GM13977 (cell line): ENCODE measurements around the gene PCNP.
"Not testable (repeated sequence)": the region's sequence is repeated elsewhere in the genome, so short reads cannot be mapped to it uniquely, and the experiment has no call there.

ENCODE experiments used
- DNase-seq: peaks from one replicate; pipeline ENCODE4 v3.0.0; 2012; ENCODE audit warnings: low spot score
- in situ Hi-C: fragments of 300-500 bp; cut with MboI; formaldehyde crosslinking; loops from one replicate; pipeline ENCODE4 v1.12.0; 2022; ENCODE audit warnings: low sequenced_read_pairs, low pct_unique_long_range_greater_than_20kb, mixed read lengths, inconsistent platforms; ENCODE audit not compliant: unreplicated experiment
- TF ChIP-seq, protein P1 (sequence below): IDR thresholded peaks from 2 replicates; pipeline ENCODE4 v1.5.1; 2012; ENCODE audit warnings: mild to moderate bottlenecking, control low read depth; ENCODE audit not compliant: insufficient read depth; ENCODE audit errors: extremely low read depth, missing control alignments

The PCNP gene

DNA sequence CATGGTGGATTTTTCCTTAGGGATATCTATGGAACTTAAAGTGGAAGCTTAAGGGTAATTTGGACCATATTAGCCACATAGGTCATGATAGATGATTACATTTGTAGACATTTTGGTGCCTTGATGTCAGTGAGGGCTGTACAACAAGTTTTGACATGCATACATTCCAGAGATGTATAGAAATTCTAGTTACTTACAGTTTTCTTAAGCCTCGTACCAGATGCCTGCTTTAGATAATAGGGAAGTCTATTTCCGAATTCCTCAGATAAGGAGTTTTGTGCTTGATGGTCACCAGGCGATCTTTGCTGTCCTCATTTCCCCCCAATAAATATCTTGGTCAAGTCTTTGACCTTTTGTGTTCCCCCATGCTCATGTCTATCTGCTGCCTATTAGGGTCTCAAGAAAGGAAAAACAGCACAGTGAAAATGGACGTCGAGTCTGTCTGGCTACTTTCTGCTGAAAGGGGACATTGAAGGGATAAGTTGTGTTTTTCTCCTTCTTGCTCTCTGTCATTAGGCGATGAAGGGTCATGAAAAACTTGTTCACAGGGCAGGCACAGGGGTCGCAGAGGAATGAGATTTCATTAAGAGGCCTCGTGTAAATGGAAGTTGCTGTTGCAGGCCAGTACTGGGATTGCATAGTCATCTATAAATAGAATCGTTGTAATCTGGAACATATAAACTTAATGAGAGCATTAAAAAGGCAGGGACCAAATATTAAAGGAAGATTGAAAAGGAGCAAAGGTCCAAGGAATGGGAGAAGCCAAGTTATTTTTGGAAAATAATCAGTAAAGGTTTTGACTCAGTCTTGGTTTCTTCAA, 41.0 kb upstream of the PCNP start:
- TF ChIP-seq, protein P1, sequence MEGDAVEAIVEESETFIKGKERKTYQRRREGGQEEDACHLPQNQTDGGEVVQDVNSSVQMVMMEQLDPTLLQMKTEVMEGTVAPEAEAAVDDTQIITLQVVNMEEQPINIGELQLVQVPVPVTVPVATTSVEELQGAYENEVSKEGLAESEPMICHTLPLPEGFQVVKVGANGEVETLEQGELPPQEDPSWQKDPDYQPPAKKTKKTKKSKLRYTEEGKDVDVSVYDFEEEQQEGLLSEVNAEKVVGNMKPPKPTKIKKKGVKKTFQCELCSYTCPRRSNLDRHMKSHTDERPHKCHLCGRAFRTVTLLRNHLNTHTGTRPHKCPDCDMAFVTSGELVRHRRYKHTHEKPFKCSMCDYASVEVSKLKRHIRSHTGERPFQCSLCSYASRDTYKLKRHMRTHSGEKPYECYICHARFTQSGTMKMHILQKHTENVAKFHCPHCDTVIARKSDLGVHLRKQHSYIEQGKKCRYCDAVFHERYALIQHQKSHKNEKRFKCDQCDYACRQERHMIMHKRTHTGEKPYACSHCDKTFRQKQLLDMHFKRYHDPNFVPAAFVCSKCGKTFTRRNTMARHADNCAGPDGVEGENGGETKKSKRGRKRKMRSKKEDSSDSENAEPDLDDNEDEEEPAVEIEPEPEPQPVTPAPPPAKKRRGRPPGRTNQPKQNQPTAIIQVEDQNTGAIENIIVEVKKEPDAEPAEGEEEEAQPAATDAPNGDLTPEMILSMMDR: no peak
- no peak for DNase-seq
- in situ Hi-C loops: no loop called here

DNA sequence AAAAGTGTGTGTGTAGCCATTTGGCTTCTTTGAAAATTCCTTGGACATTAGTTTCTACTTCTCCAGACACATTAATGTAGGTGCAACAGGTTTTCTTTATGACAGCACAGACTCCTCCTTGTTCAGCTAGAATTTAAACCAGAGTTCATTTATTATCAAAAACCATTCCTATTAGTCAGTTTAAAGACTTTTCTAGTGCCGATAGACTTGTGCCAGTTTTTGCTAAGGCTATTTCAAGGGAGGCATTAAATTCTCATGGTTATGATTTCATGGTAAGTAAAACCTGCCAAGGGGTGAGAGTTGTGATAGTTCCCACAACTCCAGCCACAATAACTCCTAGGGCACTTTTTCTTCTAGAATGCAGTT, 40.4 kb upstream of the PCNP start:
- in situ Hi-C loops: no loop called here
- DNase-seq: no peak
- TF ChIP-seq, protein P1: no peak

DNA sequence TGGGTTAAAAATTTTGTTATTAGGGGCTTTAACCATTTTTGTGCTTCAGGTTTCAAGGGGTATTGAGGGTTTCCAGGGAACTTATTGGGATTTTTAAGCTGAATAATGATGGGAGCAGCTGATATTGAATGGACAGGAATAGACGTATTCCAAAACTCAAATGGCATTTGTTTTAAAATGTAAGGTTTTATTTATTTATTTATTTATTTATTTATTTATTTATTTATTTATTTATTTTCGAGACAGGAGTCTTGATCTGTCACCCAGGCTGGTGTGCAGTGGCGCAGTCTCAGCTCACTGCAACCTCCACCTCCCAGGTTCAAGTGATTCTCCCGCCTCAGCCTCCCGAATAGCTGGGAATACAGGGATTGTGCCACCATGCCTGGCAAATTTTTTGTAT, 38.8 kb upstream of the PCNP start:
- in situ Hi-C loops: no loop called here
- DNase-seq: no peak
- TF ChIP-seq, protein P1: no peak

DNA sequence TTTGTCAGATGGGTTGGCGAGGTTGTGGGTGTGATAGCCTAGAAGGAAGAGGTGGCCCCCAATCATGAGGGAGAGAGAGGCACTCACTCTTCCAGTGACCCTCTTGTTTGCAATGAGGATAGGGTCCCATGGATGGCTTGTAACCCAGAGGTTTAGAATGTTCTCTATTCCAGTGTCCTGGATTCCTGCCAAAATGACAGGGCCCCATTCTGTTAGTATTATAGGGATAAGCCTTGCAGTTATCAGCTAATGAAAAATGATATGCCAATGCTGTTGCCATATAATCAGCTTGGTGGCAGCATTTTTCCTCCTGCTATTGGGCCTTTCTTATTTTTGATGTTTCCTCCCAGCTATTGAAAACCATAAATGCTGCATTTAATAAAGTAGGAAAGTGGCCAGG, 37.7 kb upstream of the PCNP start:
- TF ChIP-seq, protein P1: no peak
- DNase-seq: no peak
- in situ Hi-C loops: no loop called here

DNA sequence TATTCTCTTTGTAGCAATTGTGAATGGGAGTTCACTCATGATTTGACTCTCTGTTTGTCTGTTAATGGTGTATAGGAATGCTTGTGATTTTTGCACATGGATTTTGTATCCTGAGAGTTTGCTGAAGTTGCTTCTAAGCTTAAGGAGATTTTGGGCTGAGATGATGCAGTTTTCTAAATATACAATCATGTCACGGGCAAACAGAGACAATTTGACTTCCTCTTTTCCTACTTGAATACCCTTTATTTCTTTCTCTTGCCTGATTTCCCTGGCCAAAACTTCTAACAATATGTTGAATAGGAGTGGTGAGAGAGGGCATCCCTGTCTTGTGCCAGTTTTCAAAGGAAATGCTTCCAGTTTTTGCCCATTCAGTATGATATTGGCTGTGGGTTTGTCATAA, 37.0 kb upstream of the PCNP start:
- in situ Hi-C loops, DNase-seq: not testable (repeated sequence)

DNA sequence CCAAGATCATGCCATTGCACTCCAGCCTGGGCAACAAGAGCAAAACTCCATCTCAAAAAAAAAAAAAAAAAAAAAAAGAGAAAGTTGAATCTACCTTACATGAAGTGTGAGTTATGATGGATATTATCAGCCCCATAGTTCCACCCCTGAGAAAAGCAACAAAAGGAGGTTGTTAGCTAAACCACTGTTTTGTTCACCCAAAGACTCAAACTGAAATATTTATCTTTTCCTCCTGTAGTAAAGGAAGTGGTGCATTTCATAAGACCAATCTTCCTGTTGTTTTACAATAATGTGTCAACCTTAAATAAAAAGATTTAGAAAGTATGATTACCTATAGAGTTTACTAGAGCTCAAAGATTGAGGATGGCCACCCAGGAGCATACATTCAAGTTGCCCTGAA, 31.0 kb upstream of the PCNP start:
- DNase-seq: no peak
- TF ChIP-seq, protein P1: no peak
- in situ Hi-C loops: no loop called here

DNA sequence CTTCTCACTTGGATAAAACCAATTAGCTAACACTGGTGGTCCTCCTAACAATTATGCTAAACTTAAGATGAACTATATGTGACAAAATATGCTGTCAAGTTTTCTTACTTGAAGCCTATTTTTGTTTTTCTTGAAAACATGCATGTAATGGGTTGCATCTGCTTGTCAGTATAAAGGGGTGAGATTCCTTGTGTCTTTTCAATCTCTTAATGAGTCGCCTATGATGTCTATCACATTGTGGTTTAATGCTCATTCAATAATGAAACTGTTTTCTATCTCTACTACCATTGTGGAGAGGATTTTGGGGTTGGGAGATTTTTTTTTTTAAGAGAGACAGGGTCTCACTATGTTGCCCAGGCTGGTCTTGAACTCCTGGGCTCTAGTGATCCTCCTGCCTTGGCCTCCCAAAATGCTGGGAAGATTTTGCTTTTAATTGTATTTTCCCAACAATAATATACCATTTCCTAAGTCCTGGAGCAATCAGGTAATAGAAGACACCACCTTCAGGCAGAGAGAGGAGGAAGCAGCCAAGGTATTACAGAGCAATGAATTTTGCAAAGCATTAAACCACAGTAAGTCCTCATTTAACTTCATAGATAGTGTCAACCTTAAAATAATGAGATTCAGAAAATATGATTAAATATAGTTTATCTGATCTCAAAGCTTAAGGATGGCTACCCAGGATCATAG, 29.7 kb upstream of the PCNP start:
- in situ Hi-C loops: no loop called here
- no peak for DNase-seq
- TF ChIP-seq, protein P1: no peak
